ENCODE measurements around the gene PIK3R1. TPM values are rescaled to one million over a fixed set of nuclear protein-coding genes. Genes with fewer than 3 reads are reported as not detected.

Gene PIK3R1
- total and polyA plus RNA-seq, 10 of the 15 experiments (the other 5 are each of a cell fraction or from before 2014, with no cell fraction given) = 7.8 to 38.4 (median 15.7) TPM

GRCh38 chr5:68195137-68195536 is 20.4 kb upstream of the PIK3R1 start (continued):
- TF ChIP-seq CTCF (IDR thresholded peaks at IDR 0.05 in 2 of 3, conservative IDR thresholded peaks at IDR 0.05 in 1 of 3; ENCODE audit: control insufficient read depth in 2 of 3, extremely low read depth in 1 of 3, insufficient read depth in 1 of 3, low read depth in 3 of 3, low read length in 3 of 3) (no peak), RCOR1 (conservative IDR thresholded peaks at IDR 0.05; ENCODE audit: low read depth, low read length) (no peak), MEF2A (IDR thresholded peaks at IDR 0.05; ENCODE audit: insufficient read depth, low read depth, low read length) (no peak), IKZF2 (IDR thresholded peaks at IDR 0.05) (no peak), KDM1A (IDR thresholded peaks at IDR 0.05; ENCODE audit: borderline replicate concordance) (no peak), WRNIP1 (IDR thresholded peaks at IDR 0.05; ENCODE audit: borderline replicate concordance, low read depth, low read length) (no peak), NBN (IDR thresholded peaks at IDR 0.05) (no peak), CHD4 (IDR thresholded peaks at IDR 0.05) (no peak), YBX1 (IDR thresholded peaks at IDR 0.05) (no peak), RAD51 (IDR thresholded peaks at IDR 0.05) (no peak)
- TF ChIP-seq, protein P1, sequence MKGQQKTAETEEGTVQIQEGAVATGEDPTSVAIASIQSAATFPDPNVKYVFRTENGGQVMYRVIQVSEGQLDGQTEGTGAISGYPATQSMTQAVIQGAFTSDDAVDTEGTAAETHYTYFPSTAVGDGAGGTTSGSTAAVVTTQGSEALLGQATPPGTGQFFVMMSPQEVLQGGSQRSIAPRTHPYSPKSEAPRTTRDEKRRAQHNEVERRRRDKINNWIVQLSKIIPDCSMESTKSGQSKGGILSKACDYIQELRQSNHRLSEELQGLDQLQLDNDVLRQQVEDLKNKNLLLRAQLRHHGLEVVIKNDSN (IDR thresholded peaks at IDR 0.05; ENCODE audit: borderline replicate concordance, extremely low read length, insufficient read depth, low read depth, low read length) = no peak

GRCh38 chr5:68196876-68197275 is 18.7 kb upstream of the PIK3R1 start:
- ChIA-PET CTCF (interaction anchor here (0.7 kb wide), 1 partner anchor 16 kb away, joined by 3 read pairs; no protein-coding TSS in a partner anchor), RAD21 (ENCODE audit: unreplicated experiment) (interaction anchor here (0.7 kb wide), 1 partner anchor 239 kb away, joined by 3 read pairs; no protein-coding TSS in a partner anchor), POLR2A (no interaction called here), SMC1A (ENCODE audit: uncharacterized antibody, unreplicated experiment) (interaction anchor here (0.6 to 4.0 kb wide), 2 partner anchors 18 to 57 kb away, joined by 3 to 17 read pairs; partner anchors contain the start of gene PIK3R1)
- 9% methylated on average over 6 of the region's 6 CpGs for WGBS (ENCODE audit: insufficient coverage, insufficient replicate concordance, low lambda C conversion rate, missing lambda C conversion rate)
- H3K27me3 ChIP-seq (replicated peaks in 1 of 2; ENCODE audit: control insufficient read depth in 2 of 2, insufficient read depth in 2 of 2, low read length in 1 of 2) = no peaks in the 10 kb centered on the region
- H2AFZ ChIP-seq (ENCODE audit: control insufficient read depth, low read depth, low read length) = no peak overlapping the region; the same call in 1 of the 2 replicates
- peak; percentile 97 for ATAC-seq
- H4K20me1 ChIP-seq (ENCODE audit: control insufficient read depth, insufficient read depth) = no peaks in the 10 kb centered on the region
- DNase-seq (ENCODE audit: low read depth, low spot score) = peak; percentile 67
- H3K4me1 ChIP-seq (ENCODE audit: control insufficient read depth, insufficient read depth, low read length) = peaks cover 18% of the 10 kb centered on the region
- H3K4me3 ChIP-seq = no peak overlapping the region
- no peaks in the 10 kb centered on the region for H3K36me3 ChIP-seq (ENCODE audit: control insufficient read depth in 2 of 2, insufficient read depth in 2 of 2, low read length in 1 of 2)
- peak; percentile 91 for FAIRE-seq
- no TSS peak for BruUV-seq (replicated peaks)
- H3K9ac ChIP-seq (ENCODE audit: control insufficient read depth, insufficient read depth, low read length) = no peak overlapping the region
- no peaks in the 10 kb centered on the region for H3K79me2 ChIP-seq (ENCODE audit: control insufficient read depth, insufficient read depth, low read length)
- intact Hi-C loops (cut with micrococcal nuclease; ENCODE audit: unreplicated experiment) (loop anchor here (2.0 kb wide), 1 partner anchor 18 kb away; the partner anchor contains the start of gene PIK3R1), in situ Hi-C loops (cut with MboI) (no loop called here)
- no peak overlapping the region for H3K27ac ChIP-seq (ENCODE audit: control insufficient read depth, insufficient read depth)
- no peaks in the 10 kb centered on the region for H3K9me3 ChIP-seq (replicated peaks; ENCODE audit: control insufficient read depth, insufficient read depth, low read length)
- peak overlapping the region; percentile 68 for H3K4me2 ChIP-seq (ENCODE audit: control insufficient read depth, insufficient read depth)
- no peak for TF ChIP-seq NR2C2 (IDR thresholded peaks at IDR 0.05; ENCODE audit: borderline replicate concordance, control insufficient read depth, insufficient read length, low read depth)
- TF ChIP-seq MTA2 (IDR thresholded peaks at IDR 0.05; ENCODE audit: low read depth) = peak; percentile 29; the same call in 1 of the 2 replicates
- TF ChIP-seq MEF2A (IDR thresholded peaks at IDR 0.05; ENCODE audit: insufficient read depth, low read depth, low read length) = 0 out of 2 replicates have a peak, but pooled peaks have one; percentile 20
- 0 out of 4 replicates have a peak, but pooled peaks of 1 of the 2 experiments have one; percentile 5 for TF ChIP-seq SRF (IDR thresholded peaks at IDR 0.05; ENCODE audit: low read depth in 2 of 2, low read length in 2 of 2)
- TF ChIP-seq, protein P2, sequence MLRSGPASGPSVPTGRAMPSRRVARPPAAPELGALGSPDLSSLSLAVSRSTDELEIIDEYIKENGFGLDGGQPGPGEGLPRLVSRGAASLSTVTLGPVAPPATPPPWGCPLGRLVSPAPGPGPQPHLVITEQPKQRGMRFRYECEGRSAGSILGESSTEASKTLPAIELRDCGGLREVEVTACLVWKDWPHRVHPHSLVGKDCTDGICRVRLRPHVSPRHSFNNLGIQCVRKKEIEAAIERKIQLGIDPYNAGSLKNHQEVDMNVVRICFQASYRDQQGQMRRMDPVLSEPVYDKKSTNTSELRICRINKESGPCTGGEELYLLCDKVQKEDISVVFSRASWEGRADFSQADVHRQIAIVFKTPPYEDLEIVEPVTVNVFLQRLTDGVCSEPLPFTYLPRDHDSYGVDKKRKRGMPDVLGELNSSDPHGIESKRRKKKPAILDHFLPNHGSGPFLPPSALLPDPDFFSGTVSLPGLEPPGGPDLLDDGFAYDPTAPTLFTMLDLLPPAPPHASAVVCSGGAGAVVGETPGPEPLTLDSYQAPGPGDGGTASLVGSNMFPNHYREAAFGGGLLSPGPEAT (IDR thresholded peaks at IDR 0.05; ENCODE audit: low read depth) = peak; percentile 55; the same call in 1 of the 2 replicates
- peak; percentile 73 for TF ChIP-seq IKZF1 (conservative IDR thresholded peaks at IDR 0.05)
- TF ChIP-seq PAX5 (IDR thresholded peaks at IDR 0.05; ENCODE audit: borderline replicate concordance, low read depth, low read length) = peak; percentile 60; the same call in 1 of the 2 replicates
- 0 out of 4 replicates have a peak, but pooled peaks of 1 of the 2 experiments have one; percentile 30 for TF ChIP-seq ETV6 (conservative IDR thresholded peaks at IDR 0.05 in 1 of 2, IDR thresholded peaks at IDR 0.05 in 1 of 2; ENCODE audit: borderline replicate concordance in 1 of 2, low read depth in 1 of 2)
- TF ChIP-seq CHD4 (IDR thresholded peaks at IDR 0.05) = no peak
- TF ChIP-seq IKZF2 (IDR thresholded peaks at IDR 0.05) = peak; percentile 83 to 87
- peak; percentile 50; the same call in 1 of the 2 replicates for TF ChIP-seq CREB1 (IDR thresholded peaks at IDR 0.05; ENCODE audit: low read depth)

All from GM12878 (cell line).